Measurements from ENCODE around the gene FOXE1. TPM values are rescaled to one million over a fixed set of nuclear protein-coding genes. Genes with fewer than 3 reads are reported as not detected.

FOXE1 gene
- total RNA-seq, 1 experiment from 2014 or later = not detected

GRCh38 chr9:97873425-97873824, 20.4 kb downstream of the FOXE1 start:
- no peak for DNase-seq (ENCODE audit: unreplicated experiment)
- intact Hi-C loops (cut with micrococcal nuclease) = no loop called here
- TF ChIP-seq CTCF (IDR thresholded peaks at IDR 0.05; ENCODE audit: unreplicated experiment) = no peak
- ChIA-PET CTCF (interaction anchor here (0.7 to 1.5 kb wide), 3 partner anchors 10 to 139 kb away, joined by 3 to 5 read pairs (median 5); no protein-coding TSS in a partner anchor), POLR2A (interaction anchor here (1.3 kb wide), 1 partner anchor 9 kb away, joined by 3 read pairs; no protein-coding TSS in a partner anchor)
- H3K4me3 Mint-ChIP-seq (ENCODE audit: unreplicated experiment) = no peak overlapping the region
- H3K36me3 Mint-ChIP-seq (ENCODE audit: insufficient read depth, unreplicated experiment) = no peaks in the 10 kb centered on the region
- H3K27ac Mint-ChIP-seq (ENCODE audit: low read depth, unreplicated experiment) = peak overlapping the region; percentile 54
- peaks cover 28% of the 10 kb centered on the region for H3K4me1 Mint-ChIP-seq (ENCODE audit: insufficient read depth, unreplicated experiment)
- no peaks in the 10 kb centered on the region for H3K9me3 Mint-ChIP-seq (ENCODE audit: unreplicated experiment)
- no peaks in the 10 kb centered on the region for H3K27me3 Mint-ChIP-seq (ENCODE audit: insufficient read depth, unreplicated experiment)
- BruUV-seq (replicated peaks) = no TSS peak

- H3K27ac Mint-ChIP-seq (ENCODE audit: low read depth, unreplicated experiment) = peak overlapping the region; percentile 54
- ChIA-PET POLR2A (interaction anchor here (1.3 kb wide), 1 partner anchor 10 kb away, joined by 3 read pairs; no protein-coding TSS in a partner anchor), CTCF (interaction anchor here (0.7 to 1.5 kb wide), 3 partner anchors 10 to 140 kb away, joined by 3 to 5 read pairs (median 5); no protein-coding TSS in a partner anchor)
- BruUV-seq (replicated peaks) = no TSS peak
- peaks cover 28% of the 10 kb centered on the region for H3K4me1 Mint-ChIP-seq (ENCODE audit: insufficient read depth, unreplicated experiment)
- TF ChIP-seq CTCF (IDR thresholded peaks at IDR 0.05; ENCODE audit: unreplicated experiment) = no peak
- no peak overlapping the region for H3K4me3 Mint-ChIP-seq (ENCODE audit: unreplicated experiment)
- intact Hi-C loops (cut with micrococcal nuclease) = no loop called here
- no peaks in the 10 kb centered on the region for H3K27me3 Mint-ChIP-seq (ENCODE audit: insufficient read depth, unreplicated experiment)
- no peaks in the 10 kb centered on the region for H3K9me3 Mint-ChIP-seq (ENCODE audit: unreplicated experiment)
- DNase-seq (ENCODE audit: unreplicated experiment) = peak; percentile 83
- H3K36me3 Mint-ChIP-seq (ENCODE audit: insufficient read depth, unreplicated experiment) = no peaks in the 10 kb centered on the region
Observed at GRCh38 chr9:97873882-97874281, 20.9 kb downstream of the FOXE1 start.

- Mint-ChIP-seq H3K9me3 (ENCODE audit: unreplicated experiment) (no peaks in the 10 kb centered on the region), H3K27me3 (ENCODE audit: insufficient read depth, unreplicated experiment) (no peaks in the 10 kb centered on the region), H3K4me1 (ENCODE audit: insufficient read depth, unreplicated experiment) (peaks cover 28% of the 10 kb centered on the region), H3K36me3 (ENCODE audit: insufficient read depth, unreplicated experiment) (no peaks in the 10 kb centered on the region), H3K4me3 (ENCODE audit: unreplicated experiment) (no peak overlapping the region), H3K27ac (ENCODE audit: low read depth, unreplicated experiment) (peak overlapping the region; percentile 54)
- no TSS peak for BruUV-seq (replicated peaks)
- POLR2A ChIA-PET = interaction anchor here (1.3 kb wide), 1 partner anchor 10 kb away, joined by 3 read pairs; no protein-coding TSS in a partner anchor
- CTCF ChIA-PET = interaction anchor here (0.7 to 1.5 kb wide), 2 partner anchors 27 to 47 kb away, joined by 4 to 5 read pairs; no protein-coding TSS in a partner anchor
- DNase-seq (ENCODE audit: unreplicated experiment) = no peak
- intact Hi-C loops (cut with micrococcal nuclease) = loop anchor here (5.0 kb wide), 1 partner anchor 107 kb away; no protein-coding TSS in a partner anchor
- TF ChIP-seq CTCF (IDR thresholded peaks at IDR 0.05; ENCODE audit: unreplicated experiment) = no peak
Observed at GRCh38 chr9:97874624-97875023, 21.6 kb downstream of the FOXE1 start.

GRCh38 chr9:97875111-97875510, 22.1 kb downstream of the FOXE1 start:
- Mint-ChIP-seq H3K27ac (ENCODE audit: low read depth, unreplicated experiment) (peak overlapping the region; percentile 54), H3K4me3 (ENCODE audit: unreplicated experiment) (no peak overlapping the region), H3K9me3 (ENCODE audit: unreplicated experiment) (no peaks in the 10 kb centered on the region), H3K27me3 (ENCODE audit: insufficient read depth, unreplicated experiment) (no peaks in the 10 kb centered on the region), H3K4me1 (ENCODE audit: insufficient read depth, unreplicated experiment) (peaks cover 28% of the 10 kb centered on the region), H3K36me3 (ENCODE audit: insufficient read depth, unreplicated experiment) (no peaks in the 10 kb centered on the region)
- ChIA-PET POLR2A (no interaction called here), CTCF (interaction anchor here (0.7 to 1.5 kb wide), 2 partner anchors 26 to 47 kb away, joined by 4 to 5 read pairs; no protein-coding TSS in a partner anchor)
- BruUV-seq (replicated peaks) = no TSS peak
- intact Hi-C loops (cut with micrococcal nuclease) = loop anchor here (5.0 kb wide), 1 partner anchor 108 kb away; no protein-coding TSS in a partner anchor
- TF ChIP-seq CTCF (IDR thresholded peaks at IDR 0.05; ENCODE audit: unreplicated experiment) = no peak
- DNase-seq (ENCODE audit: unreplicated experiment) = no peak
